Tibial artery (tissue), 4 donors: ENCODE measurements around the gene USB1.

ENCODE experiments used
- DNase-seq, 2 donors: peaks; one replicate each; pipeline ENCODE4 v3.0.0-alpha.2; 2019
- H3K27ac ChIP-seq, 2 donors: fragments of 200-600 bp; sonication (generic) in 1 of 2; 1 replicate in 1 of 2; 2 replicates in 1 of 2; pipeline ENCODE4 v1.5.1; 2018 to 2019; ENCODE audit warnings: mild to moderate bottlenecking in 1 of 2
- H3K27me3 ChIP-seq, 2 donors: fragments of 200-600 bp; sonication (generic) in 1 of 2; one replicate each; pipeline versions ENCODE4 v1.5.1 to v1.6.0; 2016 to 2019
- H3K36me3 ChIP-seq, 3 donors: fragments of 200-600 bp; sonication (generic) in 2 of 3; one replicate each; pipeline ENCODE4 v1.5.1; 2016 to 2019; ENCODE audit warnings: mild to moderate bottlenecking in 2 of 3
- H3K4me1 ChIP-seq, 4 donors: fragments of 200-600 bp; sonication (generic) in 2 of 4; 1 replicate in 3 of 4; 2 replicates in 1 of 4; pipeline ENCODE4 v1.5.1; 2016 to 2019
- H3K4me3 ChIP-seq, 2 donors: fragments of 200-600 bp; sonication (generic) in 1 of 2; 1 replicate in 1 of 2; 2 replicates in 1 of 2; pipeline ENCODE4 v1.5.1; 2018 to 2019; ENCODE audit warnings: mild to moderate bottlenecking in 2 of 2
- H3K9me3 ChIP-seq, 3 donors: fragments of 200-600 bp; sonication (generic) in 1 of 3; one replicate each; pipeline ENCODE4 v1.5.1; 2016 to 2019
- intact Hi-C: fragments of 100-400 bp; cut with DNase I; formaldehyde crosslinking; loops from one replicate; pipeline ENCODE4 v1.15.0; 2023; ENCODE audit warnings: low total_unique reads
- TF ChIP-seq, protein P1 (sequence below), 2 experiments: fragments of 200-600 bp in 1 of 2; fragments of 450-650 bp in 1 of 2; IDR thresholded peaks; one replicate each; pipeline ENCODE4 v1.5.1; 2017 to 2019; ENCODE audit warnings: antibody characterized with exemption in 2 of 2, mild to moderate bottlenecking in 1 of 2, moderate library complexity in 1 of 2

USB1 gene

DNA sequence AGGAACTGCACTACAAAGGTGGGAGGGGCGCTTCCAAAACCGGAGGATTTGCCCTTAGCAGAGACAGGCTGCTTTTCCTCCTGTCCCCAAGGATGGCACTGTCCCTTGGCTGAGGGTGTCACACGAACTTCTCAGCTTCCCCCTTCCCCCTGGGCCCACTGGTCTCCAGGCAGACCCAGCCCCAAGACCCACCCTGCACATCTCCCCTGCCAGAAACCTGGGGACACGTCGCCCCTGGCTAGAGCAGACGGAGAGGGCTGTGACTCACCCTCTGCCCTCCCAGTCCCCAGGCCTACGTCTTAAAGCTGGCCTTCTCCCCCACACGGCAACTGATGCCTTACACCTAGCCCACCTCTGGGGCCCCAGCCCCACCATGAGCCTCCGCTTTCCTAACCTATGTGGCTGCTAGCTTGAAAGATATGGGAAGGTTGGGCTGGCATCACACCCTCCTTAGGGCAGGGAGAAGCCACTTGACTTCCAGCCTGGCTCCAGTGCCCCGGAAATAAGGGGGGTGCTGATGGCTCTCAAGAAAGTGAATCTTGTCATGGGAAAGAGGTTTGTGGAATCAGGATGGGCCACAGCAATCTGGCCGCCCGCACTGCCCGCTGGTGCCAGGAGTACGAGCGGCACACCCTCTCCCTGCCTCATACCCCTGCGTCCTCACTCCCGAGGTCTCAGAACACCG lies 5.3 kb upstream of the USB1 start:
- TF ChIP-seq, protein P1, sequence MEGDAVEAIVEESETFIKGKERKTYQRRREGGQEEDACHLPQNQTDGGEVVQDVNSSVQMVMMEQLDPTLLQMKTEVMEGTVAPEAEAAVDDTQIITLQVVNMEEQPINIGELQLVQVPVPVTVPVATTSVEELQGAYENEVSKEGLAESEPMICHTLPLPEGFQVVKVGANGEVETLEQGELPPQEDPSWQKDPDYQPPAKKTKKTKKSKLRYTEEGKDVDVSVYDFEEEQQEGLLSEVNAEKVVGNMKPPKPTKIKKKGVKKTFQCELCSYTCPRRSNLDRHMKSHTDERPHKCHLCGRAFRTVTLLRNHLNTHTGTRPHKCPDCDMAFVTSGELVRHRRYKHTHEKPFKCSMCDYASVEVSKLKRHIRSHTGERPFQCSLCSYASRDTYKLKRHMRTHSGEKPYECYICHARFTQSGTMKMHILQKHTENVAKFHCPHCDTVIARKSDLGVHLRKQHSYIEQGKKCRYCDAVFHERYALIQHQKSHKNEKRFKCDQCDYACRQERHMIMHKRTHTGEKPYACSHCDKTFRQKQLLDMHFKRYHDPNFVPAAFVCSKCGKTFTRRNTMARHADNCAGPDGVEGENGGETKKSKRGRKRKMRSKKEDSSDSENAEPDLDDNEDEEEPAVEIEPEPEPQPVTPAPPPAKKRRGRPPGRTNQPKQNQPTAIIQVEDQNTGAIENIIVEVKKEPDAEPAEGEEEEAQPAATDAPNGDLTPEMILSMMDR (IDR thresholded peaks at IDR 0.05): no peak
- Histone ChIP-seq H3K36me3 (peaks cover 25 to 51% (median 47%) of the 10 kb centered on the region in 3 donors), H3K27ac (no peak overlapping the region), H3K4me3 (no peak overlapping the region), H3K4me1 (peaks cover 0 to 37% (median 19%) of the 10 kb centered on the region in 4 donors), H3K9me3 (no peaks in the 10 kb centered on the region), H3K27me3 (no peaks in the 10 kb centered on the region)
- no peak for DNase-seq
- intact Hi-C loops: loop anchor here (10.0 kb wide), 1 partner anchor 241 kb away; no protein-coding TSS in a partner anchor

DNA sequence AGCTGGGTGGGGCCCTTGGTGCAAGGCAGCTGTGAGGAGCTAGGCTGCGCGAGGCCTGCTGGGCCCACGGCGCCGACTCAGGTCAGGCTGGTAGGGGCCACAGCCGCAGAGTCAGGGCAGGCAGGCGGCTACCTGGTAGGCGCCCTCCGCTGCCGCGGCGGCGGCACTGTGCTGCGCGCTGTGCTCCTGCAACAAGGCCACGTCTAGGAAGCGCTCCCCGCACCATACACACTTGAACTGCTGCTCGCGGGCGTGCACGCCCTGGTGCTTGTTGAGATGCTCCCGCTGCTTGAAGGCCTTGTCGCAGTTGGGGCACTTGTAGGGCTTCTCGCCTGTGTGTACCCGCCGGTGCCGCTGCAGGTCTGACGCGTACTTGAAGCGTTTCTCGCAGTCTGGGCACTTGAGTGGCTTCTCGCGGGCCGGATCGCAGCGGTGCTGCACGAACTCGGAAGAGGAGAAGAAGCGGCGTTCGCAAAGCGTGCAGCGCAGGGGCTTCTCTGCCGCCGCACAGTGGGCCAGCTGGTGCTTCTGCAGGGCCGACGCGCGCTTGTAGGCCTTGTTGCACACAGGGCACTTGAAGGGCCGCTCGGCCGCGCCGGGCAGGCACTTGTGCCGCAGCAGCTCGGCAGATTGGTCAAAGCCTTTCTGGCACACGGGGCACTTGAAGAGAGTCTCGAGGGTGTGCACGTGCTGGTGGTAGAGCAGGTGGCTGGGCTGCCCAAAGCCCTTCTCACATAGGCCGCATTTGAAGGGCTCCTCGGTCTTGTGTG lies 4.6 kb upstream of the USB1 start:
- Histone ChIP-seq H3K27ac (no peak overlapping the region), H3K36me3 (peaks cover 25 to 51% (median 47%) of the 10 kb centered on the region in 3 donors), H3K9me3 (no peaks in the 10 kb centered on the region), H3K4me1 (peaks cover 0 to 43% (median 21%) of the 10 kb centered on the region in 4 donors), H3K4me3 (no peak overlapping the region), H3K27me3 (no peaks in the 10 kb centered on the region)
- no peak for DNase-seq
- intact Hi-C loops: loop anchor here (10.0 kb wide), 1 partner anchor 242 kb away; no protein-coding TSS in a partner anchor
- TF ChIP-seq, protein P1 (IDR thresholded peaks at IDR 0.05): no peak

DNA sequence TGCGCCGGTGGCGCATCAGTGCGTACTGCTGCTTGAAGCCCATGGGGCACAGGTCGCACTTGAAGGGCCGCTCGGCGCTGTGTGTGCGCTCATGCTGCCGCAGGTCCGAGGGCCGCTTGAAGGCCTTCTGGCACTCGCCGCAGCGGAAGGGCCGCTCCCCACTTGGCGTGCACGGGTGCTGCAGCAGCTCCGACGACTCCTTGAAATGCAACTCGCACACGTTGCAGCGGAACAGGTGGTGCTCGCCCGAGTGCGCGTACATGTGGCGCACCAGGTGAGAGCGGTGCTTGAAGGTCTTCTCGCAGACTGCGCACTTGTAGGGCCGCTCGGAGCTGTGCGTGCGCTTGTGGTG lies 4.1 kb upstream of the USB1 start:
- Histone ChIP-seq H3K9me3 (no peaks in the 10 kb centered on the region), H3K4me3 (no peak overlapping the region), H3K4me1 (peaks cover 0 to 49% (median 27%) of the 10 kb centered on the region in 4 donors), H3K36me3 (peaks cover 25 to 51% (median 47%) of the 10 kb centered on the region in 3 donors), H3K27ac (no peak overlapping the region), H3K27me3 (no peaks in the 10 kb centered on the region)
- intact Hi-C loops: loop anchor here (10.0 kb wide), 1 partner anchor 242 kb away; no protein-coding TSS in a partner anchor
- no peak for DNase-seq
- TF ChIP-seq, protein P1 (IDR thresholded peaks at IDR 0.05): no peak

DNA sequence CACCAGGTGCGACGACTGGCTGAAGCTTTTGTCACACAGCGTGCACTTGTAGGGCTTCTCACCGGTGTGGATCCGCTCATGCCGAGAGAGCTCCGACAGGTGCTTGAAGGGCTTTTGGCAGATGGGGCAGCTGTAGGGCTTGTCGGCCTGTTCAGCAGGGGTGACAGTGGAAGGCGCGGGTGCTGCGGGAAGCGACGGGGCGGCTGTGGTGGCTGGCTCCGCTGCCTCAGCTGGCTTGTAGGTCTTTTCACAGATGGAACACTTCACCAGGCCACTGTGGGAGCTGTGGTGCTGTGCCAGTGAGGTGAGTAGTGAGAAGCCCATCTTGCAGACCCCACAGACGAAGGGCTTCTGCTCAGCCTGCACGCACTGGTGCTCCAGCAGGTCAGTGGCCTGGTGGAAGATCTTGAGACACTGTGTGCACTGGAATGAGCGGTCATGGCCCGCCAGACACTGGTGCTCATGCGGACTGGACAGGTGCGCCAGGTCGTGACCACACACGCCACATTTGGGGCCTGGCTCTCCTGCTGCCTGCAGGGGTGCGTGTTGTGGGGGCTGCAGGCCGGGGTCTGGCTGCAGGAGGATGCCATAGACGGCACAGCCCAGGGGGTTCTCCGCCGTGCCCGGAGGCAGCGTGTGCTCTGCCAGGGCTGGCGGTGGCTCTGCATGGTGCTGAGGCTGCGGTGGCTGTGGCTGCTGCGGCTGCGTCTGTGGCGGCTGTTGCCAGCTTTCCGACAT lies 3.5 kb upstream of the USB1 start:
- Histone ChIP-seq H3K27me3 (no peaks in the 10 kb centered on the region), H3K36me3 (peaks cover 25 to 53% (median 42%) of the 10 kb centered on the region in 3 donors), H3K27ac (no peak overlapping the region), H3K9me3 (no peaks in the 10 kb centered on the region), H3K4me1 (peaks cover 0 to 50% (median 27%) of the 10 kb centered on the region in 4 donors), H3K4me3 (no peak overlapping the region)
- no peak for DNase-seq
- TF ChIP-seq, protein P1 (IDR thresholded peaks at IDR 0.05): no peak
- intact Hi-C loops: loop anchor here (10.0 kb wide), 1 partner anchor 243 kb away; no protein-coding TSS in a partner anchor

DNA sequence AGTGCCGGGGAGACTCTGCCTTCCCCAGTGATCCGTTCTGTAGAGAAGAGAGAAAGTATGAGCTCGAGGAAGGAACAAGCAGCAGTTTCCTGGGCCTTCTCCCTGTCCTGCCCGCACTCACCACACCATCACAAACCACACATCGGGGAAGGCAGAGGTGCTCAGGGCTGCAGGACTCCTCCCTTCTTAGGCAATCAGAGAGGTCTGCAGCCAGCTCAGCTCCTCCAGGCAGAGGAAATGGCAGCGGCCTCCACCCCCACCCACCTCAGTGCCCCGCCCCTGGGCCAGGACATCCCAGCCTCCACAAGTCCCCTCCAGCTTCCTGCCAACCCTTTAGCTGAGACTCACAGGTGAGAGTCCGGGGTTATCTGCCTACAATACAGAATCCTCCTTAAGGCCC lies 2.7 kb upstream of the USB1 start:
- DNase-seq: no peak
- TF ChIP-seq, protein P1 (IDR thresholded peaks at IDR 0.05): no peak
- Histone ChIP-seq H3K27me3 (no peaks in the 10 kb centered on the region), H3K27ac (no peak overlapping the region), H3K9me3 (no peaks in the 10 kb centered on the region), H3K36me3 (peaks cover 21 to 58% (median 42%) of the 10 kb centered on the region in 3 donors), H3K4me1 (peaks cover 0 to 50% (median 27%) of the 10 kb centered on the region in 4 donors), H3K4me3 (no peak overlapping the region)
- intact Hi-C loops: loop anchor here (10.0 kb wide), 1 partner anchor 244 kb away; no protein-coding TSS in a partner anchor
